Smooth muscle cell (in vitro differentiated cells): ENCODE measurements around the gene RNF13. TPM values are rescaled to one million over a fixed set of nuclear protein-coding genes. Genes with fewer than 3 reads are reported as not detected.

Experiments used
- DNase-seq: peaks from one replicate; lab custom pipeline; 2025; ENCODE audit not compliant: unreplicated experiment; lab: John Stamatoyannopoulos, UW
- H2AFZ ChIP-seq: fragments of 200-600 bp; sonication (generic); 2 replicates; pipeline ENCODE4 v1.6.0; 2016; ENCODE audit warnings: antibody characterized with exemption, low read depth, mild to moderate bottlenecking
- H3F3A ChIP-seq: fragments of 200-600 bp; sonication (generic); 2 replicates; pipeline ENCODE4 v1.6.0; 2017; ENCODE audit warnings: antibody characterized with exemption, low read depth
- H3K27ac ChIP-seq: fragments of 200-600 bp; sonication (generic); 2 replicates; pipeline ENCODE4 v1.5.1; 2016; ENCODE audit warnings: low read depth, mild to moderate bottlenecking
- H3K27me3 ChIP-seq: fragments of 200-600 bp; sonication (generic); 2 replicates; pipeline ENCODE4 v1.6.1; 2016; ENCODE audit warnings: low read depth, mild to moderate bottlenecking
- H3K36me3 ChIP-seq: fragments of 200-600 bp; sonication (generic); 2 replicates; pipeline ENCODE4 v1.5.1; 2016; ENCODE audit warnings: low read depth
- H3K4me1 ChIP-seq: fragments of 200-600 bp; sonication (generic); 2 replicates; pipeline ENCODE4 v1.5.1; 2016; ENCODE audit warnings: low read depth
- H3K4me2 ChIP-seq: fragments of 200-600 bp; sonication (generic); 2 replicates; pipeline ENCODE4 v1.6.0; 2016; ENCODE audit warnings: mild to moderate bottlenecking
- H3K4me3 ChIP-seq: fragments of 200-600 bp; sonication (generic); 2 replicates; pipeline ENCODE4 v1.5.1; 2016; ENCODE audit warnings: mild to moderate bottlenecking
- H3K79me2 ChIP-seq: fragments of 200-600 bp; sonication (generic); 2 replicates; pipeline ENCODE4 v1.6.0; 2016; ENCODE audit warnings: low read depth, mild to moderate bottlenecking
- H3K9ac ChIP-seq: fragments of 200-600 bp; sonication (generic); 2 replicates; pipeline ENCODE4 v1.6.0; 2016; ENCODE audit warnings: low read depth
- H3K9me3 ChIP-seq: fragments of 200-600 bp; sonication (generic); replicated peaks from 2 replicates; pipeline ENCODE4 v1.5.1; 2016; ENCODE audit warnings: low read depth
- H4K20me1 ChIP-seq: fragments of 200-600 bp; sonication (generic); 2 replicates; pipeline ENCODE4 v1.6.0; 2016; ENCODE audit warnings: low read depth
- CTCF ChIP-seq: fragments of 200-600 bp; sonication (generic); IDR thresholded peaks from 2 replicates; pipeline ENCODE4 v1.5.1; 2017; ENCODE audit warnings: borderline replicate concordance, mild to moderate bottlenecking, antibody characterized with exemption; ENCODE audit not compliant: insufficient read depth, poor library complexity, severe bottlenecking
- WGBS: methylation state at CpG from one replicate; pipeline ENCODE4 v1.1.7; 2016; ENCODE audit warnings: low lambda C conversion rate; 5-methylcytosine and 5-hydroxymethylcytosine counted together
- polyA plus RNA-seq: library from polyadenylated mRNA; unstranded; fragments of >200 nt; fragmentation: Nextera tagmentation; extraction: Ambion mirVana; gene quantifications from 2 replicates; pipeline ENCODE4 v1.2.1, GENCODE V29; 2016
- total RNA-seq: library from RNA; depleted of rRNA; stranded (reverse); fragments of >200 nt; gene quantifications from 2 replicates; pipeline ENCODE4 v1.2.3, GENCODE V29; 2014

The RNF13 gene
- total and polyA plus RNA-seq, 2 experiments from 2014 or later, result 46.1 to 81.9 TPM

GRCh38 chr3:149784064-149784704 is 28.8 kb upstream of the RNF13 start:
- DNase-seq, result no peak
- no peak overlapping the region for H3K9ac ChIP-seq
- H3K79me2 ChIP-seq, result no peaks in the 10 kb centered on the region
- H3K9me3 ChIP-seq, result no peaks in the 10 kb centered on the region
- H4K20me1 ChIP-seq, result no peaks in the 10 kb centered on the region
- no peaks in the 10 kb centered on the region for H3K27me3 ChIP-seq
- H3K4me2 ChIP-seq, result no peak overlapping the region
- H3K27ac ChIP-seq, result peak overlapping the region; percentile 28
- WGBS, result 87% methylated on average over 5 of the region's 5 CpGs
- H3K4me3 ChIP-seq, result no peak overlapping the region
- H3K36me3 ChIP-seq, result no peaks in the 10 kb centered on the region
- no peaks in the 10 kb centered on the region for H3F3A ChIP-seq
- H2AFZ ChIP-seq, result no peak overlapping the region
- no peak for TF ChIP-seq CTCF
- H3K4me1 ChIP-seq, result no peaks in the 10 kb centered on the region

GRCh38 chr3:149790268-149790667 is 22.7 kb upstream of the RNF13 start:
- 75% methylated on average over 2 of the region's 2 CpGs for WGBS
- no peak overlapping the region for H3K4me2 ChIP-seq
- no peak overlapping the region for H3K9ac ChIP-seq
- peaks cover 3% of the 10 kb centered on the region for H3K27me3 ChIP-seq
- no peak for TF ChIP-seq CTCF
- no peak overlapping the region for H3K27ac ChIP-seq
- no peaks in the 10 kb centered on the region for H4K20me1 ChIP-seq
- no peak for DNase-seq
- no peaks in the 10 kb centered on the region for H3F3A ChIP-seq
- H3K4me1 ChIP-seq, result no peaks in the 10 kb centered on the region
- no peaks in the 10 kb centered on the region for H3K9me3 ChIP-seq
- H3K79me2 ChIP-seq, result no peaks in the 10 kb centered on the region
- H3K36me3 ChIP-seq, result no peaks in the 10 kb centered on the region
- H3K4me3 ChIP-seq, result no peak overlapping the region
- H2AFZ ChIP-seq, result no peak overlapping the region

- Histone ChIP-seq H3K9ac (no peak overlapping the region), H4K20me1 (no peaks in the 10 kb centered on the region), H3K36me3 (no peaks in the 10 kb centered on the region), H3K4me2 (no peak overlapping the region), H3K9me3 (no peaks in the 10 kb centered on the region), H3K27ac (no peak overlapping the region), H3K79me2 (no peaks in the 10 kb centered on the region), H3K4me3 (no peak overlapping the region), H2AFZ (no peak overlapping the region), H3K27me3 (peaks cover 3% of the 10 kb centered on the region), H3K4me1 (no peaks in the 10 kb centered on the region), H3F3A (no peaks in the 10 kb centered on the region)
- no peak for DNase-seq
- WGBS, result 80% methylated on average over 3 of the region's 3 CpGs
- no peak for TF ChIP-seq CTCF
Measured at GRCh38 chr3:149790698-149791097, 22.3 kb upstream of the RNF13 start.
